NCI-H1048 (cell line): ENCODE measurements around the gene TRIM34.
"Not testable (repeated sequence)": the region's sequence is repeated elsewhere in the genome, so short reads cannot be mapped to it uniquely, and the experiment has no call there.

Source experiments
- DNase-seq: peaks from one replicate; lab custom pipeline; 2025; lab: John Stamatoyannopoulos, UW

Gene TRIM34

DNA sequence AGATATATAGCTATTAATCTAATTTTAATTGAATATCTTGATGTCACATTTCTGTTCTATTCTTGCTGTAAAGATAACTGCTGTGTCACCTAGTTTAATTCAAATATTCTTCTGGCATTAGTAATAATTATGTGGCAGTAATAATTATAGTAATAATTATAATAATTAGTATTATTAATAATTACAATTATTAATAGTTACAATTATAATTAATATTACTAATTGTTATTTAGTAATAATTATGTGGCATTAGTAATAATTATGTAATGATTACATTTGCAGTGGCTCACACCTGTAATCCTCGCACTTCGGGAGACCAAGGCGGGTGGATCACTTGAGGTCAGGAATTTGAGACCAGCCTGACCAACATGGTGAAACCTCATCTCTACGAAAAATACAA lies 61.6 kb downstream of the TRIM34 start:
- no peak for DNase-seq

DNA sequence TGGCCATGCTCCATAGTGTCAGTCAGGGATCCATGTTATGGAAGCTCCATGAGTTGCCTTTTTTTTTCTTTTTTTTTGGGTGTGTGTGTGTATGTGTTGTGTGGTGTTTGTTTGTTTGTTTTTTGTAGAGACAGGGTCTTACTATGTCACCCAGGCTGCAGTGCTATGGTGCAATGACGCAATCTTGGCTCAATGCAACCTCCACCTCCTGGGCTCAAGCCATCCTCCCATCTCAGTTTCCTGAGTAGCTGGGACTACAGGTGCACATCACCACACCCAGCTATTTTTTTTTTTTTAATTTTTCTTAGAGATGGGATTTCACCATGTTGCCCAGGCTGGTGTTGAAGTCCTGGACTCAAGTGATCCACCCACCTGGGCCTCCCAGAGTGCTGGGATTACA lies 63.7 kb downstream of the TRIM34 start:
- DNase-seq = no peak

DNA sequence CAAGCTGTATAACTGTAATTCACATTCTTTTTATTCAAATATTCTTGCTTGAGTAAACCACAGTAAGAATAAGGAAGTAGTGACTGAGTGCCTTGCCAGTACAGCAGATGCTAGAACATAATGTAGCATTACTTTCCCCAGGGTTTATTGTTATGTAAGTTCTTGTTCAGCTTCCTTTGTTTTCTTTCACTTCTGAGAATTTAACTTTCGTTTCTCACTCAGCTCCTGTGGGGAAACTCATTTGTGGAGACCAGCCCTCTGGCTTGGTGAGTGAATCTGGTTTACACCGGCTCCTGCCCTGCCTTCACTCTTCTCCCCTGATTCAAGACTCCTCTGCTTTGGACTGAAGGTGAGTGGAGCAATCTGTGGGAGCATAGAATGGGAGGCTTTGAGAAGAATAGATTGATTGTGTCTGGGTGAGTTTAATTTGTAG lies 64.8 kb downstream of the TRIM34 start, which contains the start of gene TRIM22:
TRIM22 (plus strand) TSS at position 240 of the 433 bp plus-strand sequence. CDS start 6,443 bp downstream, outside the sequence.
- peak; percentile 39 for DNase-seq

DNA sequence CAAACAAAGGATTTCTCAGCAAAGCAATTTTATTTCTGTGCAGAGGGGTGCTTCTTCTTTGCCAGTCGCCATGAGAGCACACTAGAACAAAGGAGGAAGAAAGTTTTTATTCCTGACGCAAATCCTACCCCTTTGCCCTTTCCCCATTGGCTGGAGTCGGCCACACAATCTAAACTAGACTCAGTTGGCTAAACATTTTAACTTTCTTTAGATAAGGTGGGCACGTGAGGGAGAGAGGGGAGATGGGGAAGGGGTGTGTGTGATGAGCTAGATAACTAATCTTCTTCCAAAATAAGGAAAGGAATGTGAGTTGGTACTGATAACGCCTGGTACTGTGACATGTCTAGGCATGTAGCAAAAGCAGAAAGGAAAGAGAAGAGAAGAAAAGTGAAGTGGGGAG lies 65.4 kb downstream of the TRIM34 start:
- DNase-seq = no peak

DNA sequence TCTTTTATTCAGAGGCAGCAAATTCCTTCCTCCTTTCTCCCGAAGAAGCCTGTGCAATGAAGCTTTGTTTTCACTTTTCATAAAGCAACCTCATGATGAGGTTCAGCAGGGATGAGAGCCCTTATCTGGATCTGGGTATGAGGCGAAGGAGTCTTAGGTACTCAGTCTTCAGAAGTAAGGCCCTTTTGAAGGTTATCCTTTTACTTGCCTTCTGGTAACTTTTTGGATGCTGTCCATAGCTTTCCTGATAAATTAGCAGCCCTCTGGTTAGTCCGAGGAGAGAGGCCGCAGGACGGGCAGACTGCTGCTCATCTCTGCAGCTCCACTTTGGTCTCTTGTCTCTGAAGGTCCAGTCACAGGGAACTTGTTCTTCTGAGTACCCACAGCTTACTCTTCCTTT lies 65.9 kb downstream of the TRIM34 start:
- no peak for DNase-seq

DNA sequence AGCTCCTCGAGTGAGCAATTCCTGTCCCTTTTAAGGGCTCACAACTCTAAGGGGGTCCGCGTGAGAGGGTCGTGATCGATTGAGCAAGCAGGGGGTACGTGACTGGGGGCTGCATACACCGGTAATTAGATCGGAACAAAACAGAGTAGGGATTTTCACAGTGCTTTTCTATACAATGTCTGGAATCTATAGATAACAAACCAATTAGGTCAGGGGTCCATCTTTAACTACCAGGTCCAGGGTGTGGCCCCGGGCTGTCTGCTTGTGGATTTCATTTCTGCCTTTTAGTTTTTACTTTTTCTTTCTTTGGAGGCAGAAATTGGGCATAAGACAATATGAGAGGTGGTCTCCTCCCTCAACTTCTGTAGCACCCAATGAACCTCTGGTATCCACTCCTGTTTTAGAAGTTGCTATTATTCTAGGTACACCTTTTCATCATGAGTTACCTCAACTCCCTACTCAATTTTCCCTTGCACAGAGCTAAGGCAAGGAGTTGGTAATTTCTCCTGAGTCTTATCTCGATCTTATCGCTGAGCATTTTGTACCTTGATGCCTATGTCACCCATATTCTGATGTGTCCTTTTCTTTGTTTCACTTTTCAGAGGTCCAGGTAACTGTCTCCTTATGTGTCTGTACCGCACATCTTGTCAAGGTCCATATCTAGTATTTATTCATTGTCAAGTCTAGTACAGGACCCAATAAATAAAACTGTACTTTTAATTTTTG lies 66.6 kb downstream of the TRIM34 start:
- DNase-seq = not testable (repeated sequence)

DNA sequence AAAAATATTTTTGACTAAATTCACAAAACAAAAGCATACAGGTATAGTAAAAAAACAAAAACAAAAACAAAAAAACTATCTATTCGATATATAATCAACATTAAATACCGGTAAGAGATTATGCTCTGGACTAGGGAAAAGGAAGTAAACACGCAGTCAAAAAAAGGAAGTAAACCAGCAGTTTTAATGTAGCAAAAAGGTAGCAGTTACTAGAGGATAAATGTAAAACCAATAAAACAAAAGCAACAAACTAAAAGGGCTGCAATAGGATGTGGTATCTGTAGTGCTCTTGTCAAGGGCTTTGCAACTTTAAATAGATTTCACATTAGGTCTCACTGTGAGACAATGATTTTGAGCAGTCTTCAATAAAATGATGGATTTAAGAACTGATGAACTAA lies 67.2 kb downstream of the TRIM34 start:
- no peak for DNase-seq
